Gastroesophageal sphincter (tissue), 4 donors: Measurements from ENCODE around the gene PRSS56. TPM values are rescaled to one million over a fixed set of nuclear protein-coding genes. Genes with fewer than 3 reads are reported as not detected.
A peak's percentile ranks its signal among the peaks of the same experiment; 100 is the strongest.

Experiments used
- ATAC-seq: fragments of 150-250 bp; one replicate; pipeline ENCODE4 v1.9.1; 2016; ENCODE audit warnings: mild to moderate bottlenecking, moderate library complexity
- H3K27ac ChIP-seq, 4 donors: fragments of 200-600 bp; sonication (generic) in 3 of 4; 1 replicate in 3 of 4; 2 replicates in 1 of 4; pipeline ENCODE4 v1.5.1; 2016 to 2019
- H3K27me3 ChIP-seq: fragments of 200-600 bp; sonication (generic); one replicate; pipeline ENCODE4 v1.5.1; 2019
- H3K36me3 ChIP-seq, 2 donors: fragments of 200-600 bp; sonication (generic); one replicate each; pipeline ENCODE4 v1.5.1; 2019; ENCODE audit warnings: control low read depth in 1 of 2
- H3K4me1 ChIP-seq, 3 donors: fragments of 200-600 bp; sonication (generic); 1 replicate in 2 of 3; 2 replicates in 1 of 3; pipeline ENCODE4 v1.5.1; 2016 to 2019; ENCODE audit warnings: control low read depth in 2 of 3
- H3K4me3 ChIP-seq, 2 donors: fragments of 200-600 bp; sonication (generic); one replicate each; pipeline ENCODE4 v1.5.1; 2019; ENCODE audit warnings: mild to moderate bottlenecking in 1 of 2, moderate library complexity in 1 of 2
- H3K9me3 ChIP-seq, 3 donors: fragments of 200-600 bp; sonication (generic); one replicate each; pipeline ENCODE4 v1.5.1; 2017 to 2019; ENCODE audit warnings: control low read depth in 2 of 3
- CTCF ChIP-seq, 4 experiments: fragments of 200-600 bp in 2 of 4; fragments of 450-650 bp in 2 of 4; sonication (generic) in 1 of 4; IDR thresholded peaks; one replicate each; pipeline ENCODE4 v1.5.1; 2017 to 2019; ENCODE audit warnings: antibody characterized with exemption in 4 of 4, mild to moderate bottlenecking in 2 of 4, moderate library complexity in 2 of 4
- EP300 ChIP-seq: sonication (generic); formaldehyde crosslinking; IDR thresholded peaks from one replicate; pipeline ENCODE4 v1.6.1; 2017; ENCODE audit warnings: antibody characterized with exemption, mild to moderate bottlenecking
- POLR2A ChIP-seq, 2 donors: fragments of 450-650 bp; IDR thresholded peaks; one replicate each; pipeline ENCODE4 v1.6.1; 2017; ENCODE audit warnings: antibody characterized with exemption in 2 of 2, mild to moderate bottlenecking in 2 of 2, moderate library complexity in 1 of 2
- POLR2AphosphoS5 ChIP-seq: sonication (generic); formaldehyde crosslinking; IDR thresholded peaks from one replicate; pipeline ENCODE4 v1.6.1; 2017; ENCODE audit warnings: antibody characterized with exemption
- WGBS, 2 donors: methylation state at CpG; one replicate each; pipeline ENCODE4 v1.1.5; 2018; ENCODE audit warnings: low coverage in 1 of 2; 5-methylcytosine and 5-hydroxymethylcytosine counted together
- total RNA-seq, 4 donors: library from RNA; depleted of rRNA; stranded (reverse); fragments of >200 nt; gene quantifications; one replicate each; pipeline ENCODE4 v1.1.0, GENCODE V29; 2016

The PRSS56 gene
- total RNA-seq, 4 donors from 2014 or later = not detected

- peaks cover 0 to 34% of the 10 kb centered on the region in 2 donors for H3K36me3 ChIP-seq
- TF ChIP-seq CTCF (IDR thresholded peaks at IDR 0.05) (peak in 3 of 4 experiments; percentile 49 to 56 (median 50)), EP300 (no peak), POLR2A (IDR thresholded peaks at IDR 0.05) (peak; percentile 63 to 84), POLR2AphosphoS5 (peak; percentile 78)
- peak within 1 kb of the TSS; percentile 77 to 100 for H3K4me3 ChIP-seq
- ATAC-seq = peak; percentile 97
- H3K4me1 ChIP-seq = peaks cover 4 to 50% (median 11%) of the 10 kb centered on the region in 3 donors
- H3K27me3 ChIP-seq = no peaks in the 10 kb centered on the region
- 0 to 1% methylated on average over 7 to 19 of the region's 81 CpGs for WGBS, 2 donors
- H3K27ac ChIP-seq = peak within 1 kb of the TSS; percentile 92 to 100 (median 96)
- H3K9me3 ChIP-seq = no peaks in the 10 kb centered on the region
These were observed 30.4 kb downstream of the PRSS56 start, which contains the start of the genes EIF4E2 and TIGD1 for GRCh38 chr2:232550354-232551249. Gene EIF4E2, plus strand, starts transcription at chr2:232550689. Its CDS starts 36 bp downstream, at chr2:232550725. Gene TIGD1, minus strand, starts transcription at chr2:232550557. Its CDS starts 675 bp downstream, at chr2:232549882.

GRCh38 chr2:232551250-232551638 is 31.1 kb downstream of the PRSS56 start:
- ATAC-seq = no peak
- TF ChIP-seq CTCF (IDR thresholded peaks at IDR 0.05) (no peak), EP300 (no peak), POLR2AphosphoS5 (no peak), POLR2A (IDR thresholded peaks at IDR 0.05) (no peak)
- Histone ChIP-seq H3K27me3 (no peaks in the 10 kb centered on the region), H3K9me3 (no peaks in the 10 kb centered on the region), H3K36me3 (peaks cover 0 to 36% of the 10 kb centered on the region in 2 donors), H3K27ac (peak overlapping the region; percentile 92 to 100 (median 96)), H3K4me1 (peaks cover 4 to 50% (median 11%) of the 10 kb centered on the region in 3 donors), H3K4me3 (peak overlapping the region; percentile 77 to 100)
- WGBS, 2 donors = 6 to 9% methylated on average over 5 to 7 of the region's 7 CpGs

- Histone ChIP-seq H3K9me3 (no peaks in the 10 kb centered on the region), H3K4me1 (peaks cover 4 to 50% (median 11%) of the 10 kb centered on the region in 3 donors), H3K36me3 (peaks cover 0 to 38% of the 10 kb centered on the region in 2 donors), H3K4me3 (peak overlapping the region; percentile 77 to 100), H3K27me3 (no peaks in the 10 kb centered on the region), H3K27ac (peak overlapping the region in 1 of 4 donors; percentile 97)
- TF ChIP-seq POLR2AphosphoS5 (no peak), POLR2A (IDR thresholded peaks at IDR 0.05) (no peak), EP300 (no peak)
- no peak for ATAC-seq
- WGBS, 2 donors = 82 to 94% methylated on average over 4 of the region's 4 CpGs
These were observed 31.6 kb downstream of the PRSS56 start for GRCh38 chr2:232551776-232552175.

- 58 to 90% methylated on average over 2 to 3 of the region's 3 CpGs for WGBS, 2 donors
- no peaks in the 10 kb centered on the region for H3K27me3 ChIP-seq
- TF ChIP-seq POLR2AphosphoS5 (no peak), CTCF (IDR thresholded peaks at IDR 0.05) (no peak), POLR2A (IDR thresholded peaks at IDR 0.05) (no peak), EP300 (no peak)
- no peak overlapping the region for H3K4me3 ChIP-seq
- H3K9me3 ChIP-seq = no peaks in the 10 kb centered on the region
- H3K36me3 ChIP-seq = peaks cover 3 to 76% of the 10 kb centered on the region in 2 donors
- no peak for ATAC-seq
- peaks cover 3 to 34% (median 10%) of the 10 kb centered on the region in 3 donors for H3K4me1 ChIP-seq
- H3K27ac ChIP-seq = no peak overlapping the region
These were observed 36.2 kb downstream of the PRSS56 start for GRCh38 chr2:232556426-232556825.

- WGBS, 2 donors = 44 to 84% methylated on average over 3 to 8 of the region's 8 CpGs
- no peak for TF ChIP-seq CTCF (IDR thresholded peaks at IDR 0.05)
- TF ChIP-seq POLR2AphosphoS5 = no peak
- no peak for TF ChIP-seq POLR2A (IDR thresholded peaks at IDR 0.05)
- no peak for TF ChIP-seq EP300
- no peak for ATAC-seq
- Histone ChIP-seq H3K36me3 (peaks cover 9 to 100% of the 10 kb centered on the region in 2 donors), H3K9me3 (no peaks in the 10 kb centered on the region), H3K4me3 (no peak overlapping the region), H3K27ac (no peak overlapping the region), H3K4me1 (no peaks in the 10 kb centered on the region), H3K27me3 (no peaks in the 10 kb centered on the region)
These were observed 42.4 kb downstream of the PRSS56 start for GRCh38 chr2:232562515-232563151.
